Osteoblast (primary cell): ENCODE measurements around the gene TSPO2. TPM values are rescaled to one million over a fixed set of nuclear protein-coding genes. Genes with fewer than 3 reads are reported as not detected.
A peak's percentile ranks its signal among the peaks of the same experiment; 100 is the strongest.

ENCODE experiments used
- DNase-seq: peaks from one replicate; pipeline ENCODE4 v3.0.0; 2011; ENCODE audit warnings: low spot score, mixed read lengths; ENCODE audit not compliant: insufficient read length; ENCODE audit errors: missing footprints
- H2AFZ ChIP-seq: 2 replicates; pipeline ENCODE4 v1.6.0; 2011; ENCODE audit warnings: mild to moderate bottlenecking, low read length
- H3K27ac ChIP-seq: 2 replicates; pipeline ENCODE4 v1.5.1; 2011; ENCODE audit warnings: mild to moderate bottlenecking, low read depth, low read length, moderate library complexity
- H3K27me3 ChIP-seq: 2 replicates; pipeline ENCODE4 v1.6.0; 2012; ENCODE audit warnings: mild to moderate bottlenecking, control low read depth, inconsistent platforms, low read length, moderate library complexity; ENCODE audit not compliant: insufficient read depth
- H3K36me3 ChIP-seq: 2 replicates; pipeline ENCODE4 v1.5.1; 2011; ENCODE audit warnings: mild to moderate bottlenecking, low read length, control low read depth, moderate library complexity; ENCODE audit not compliant: insufficient read depth
- H3K4me1 ChIP-seq: 2 replicates; pipeline ENCODE4 v1.5.1; 2011; ENCODE audit warnings: mild to moderate bottlenecking, low read length, control low read depth, moderate library complexity; ENCODE audit not compliant: insufficient read depth
- H3K4me2 ChIP-seq: 2 replicates; pipeline ENCODE4 v1.6.0; 2011; ENCODE audit warnings: mild to moderate bottlenecking, low read length; ENCODE audit not compliant: insufficient read depth
- H3K4me3 ChIP-seq: fragments of 200-600 bp; sonication (generic); 3 replicates; pipeline ENCODE4 v1.5.1; 2012; ENCODE audit warnings: mild to moderate bottlenecking, low read length, inconsistent platforms; ENCODE audit not compliant: insufficient read depth
- H3K79me2 ChIP-seq: 2 replicates; pipeline ENCODE4 v1.6.0; 2012; ENCODE audit warnings: mild to moderate bottlenecking, low read length, control low read depth, inconsistent platforms; ENCODE audit not compliant: insufficient read depth
- H3K9me3 ChIP-seq: 2 replicates; pipeline ENCODE4 v1.5.1; 2011; ENCODE audit warnings: low read depth, low read length, control low read depth
- H4K20me1 ChIP-seq: 2 replicates; pipeline ENCODE4 v1.6.0; 2012; ENCODE audit warnings: mild to moderate bottlenecking, low read length, control low read depth; ENCODE audit not compliant: insufficient read depth
- total RNA-seq: library from RNA; depleted of rRNA; stranded (reverse); fragments of >200 nt; gene quantifications from 2 replicates; pipeline ENCODE4 v1.2.3, GENCODE V29; 2012
- TF ChIP-seq, protein P1 (sequence below): IDR thresholded peaks from 2 replicates; pipeline ENCODE4 v1.5.1; 2011; ENCODE audit warnings: mild to moderate bottlenecking, low read depth, low read length, moderate library complexity; ENCODE audit errors: extremely low read depth

Gene TSPO2
- total RNA-seq, 1 donor = not detected

- Histone ChIP-seq H3K27ac (no peak overlapping the region), H4K20me1 (no peaks in the 10 kb centered on the region), H3K27me3 (no peaks in the 10 kb centered on the region), H3K36me3 (peaks cover 62% of the 10 kb centered on the region), H3K9me3 (no peaks in the 10 kb centered on the region), H3K4me1 (no peaks in the 10 kb centered on the region), H3K4me3 (no peak overlapping the region), H2AFZ (no peak overlapping the region), H3K4me2 (no peak overlapping the region), H3K79me2 (peaks cover 3% of the 10 kb centered on the region)
- TF ChIP-seq, protein P1, sequence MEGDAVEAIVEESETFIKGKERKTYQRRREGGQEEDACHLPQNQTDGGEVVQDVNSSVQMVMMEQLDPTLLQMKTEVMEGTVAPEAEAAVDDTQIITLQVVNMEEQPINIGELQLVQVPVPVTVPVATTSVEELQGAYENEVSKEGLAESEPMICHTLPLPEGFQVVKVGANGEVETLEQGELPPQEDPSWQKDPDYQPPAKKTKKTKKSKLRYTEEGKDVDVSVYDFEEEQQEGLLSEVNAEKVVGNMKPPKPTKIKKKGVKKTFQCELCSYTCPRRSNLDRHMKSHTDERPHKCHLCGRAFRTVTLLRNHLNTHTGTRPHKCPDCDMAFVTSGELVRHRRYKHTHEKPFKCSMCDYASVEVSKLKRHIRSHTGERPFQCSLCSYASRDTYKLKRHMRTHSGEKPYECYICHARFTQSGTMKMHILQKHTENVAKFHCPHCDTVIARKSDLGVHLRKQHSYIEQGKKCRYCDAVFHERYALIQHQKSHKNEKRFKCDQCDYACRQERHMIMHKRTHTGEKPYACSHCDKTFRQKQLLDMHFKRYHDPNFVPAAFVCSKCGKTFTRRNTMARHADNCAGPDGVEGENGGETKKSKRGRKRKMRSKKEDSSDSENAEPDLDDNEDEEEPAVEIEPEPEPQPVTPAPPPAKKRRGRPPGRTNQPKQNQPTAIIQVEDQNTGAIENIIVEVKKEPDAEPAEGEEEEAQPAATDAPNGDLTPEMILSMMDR = no peak
- DNase-seq = no peak
These were observed 48.8 kb downstream of the TSPO2 start for GRCh38 chr6:41090841-41091761.

GRCh38 chr6:41092421-41093140 lies 50.3 kb downstream of the TSPO2 start:
- no peaks in the 10 kb centered on the region for H4K20me1 ChIP-seq
- peaks cover 6% of the 10 kb centered on the region for H3K4me1 ChIP-seq
- H3K36me3 ChIP-seq = peaks cover 77% of the 10 kb centered on the region
- no peaks in the 10 kb centered on the region for H3K9me3 ChIP-seq
- TF ChIP-seq, protein P1 = peak; percentile 57
- H3K4me2 ChIP-seq = no peak overlapping the region
- DNase-seq = peak; percentile 59
- no peak overlapping the region for H3K4me3 ChIP-seq
- no peak overlapping the region for H2AFZ ChIP-seq
- no peaks in the 10 kb centered on the region for H3K79me2 ChIP-seq
- H3K27ac ChIP-seq = no peak overlapping the region
- H3K27me3 ChIP-seq = no peaks in the 10 kb centered on the region

GRCh38 chr6:41093729-41094128 lies 51.5 kb downstream of the TSPO2 start:
- H3K79me2 ChIP-seq = no peaks in the 10 kb centered on the region
- peaks cover 16% of the 10 kb centered on the region for H3K4me1 ChIP-seq
- no peaks in the 10 kb centered on the region for H4K20me1 ChIP-seq
- TF ChIP-seq, protein P1 = no peak
- no peaks in the 10 kb centered on the region for H3K9me3 ChIP-seq
- DNase-seq = no peak
- no peak overlapping the region for H3K4me2 ChIP-seq
- H2AFZ ChIP-seq = no peak overlapping the region
- no peak overlapping the region for H3K4me3 ChIP-seq
- H3K27ac ChIP-seq = no peak overlapping the region
- H3K27me3 ChIP-seq = no peaks in the 10 kb centered on the region
- peaks cover 84% of the 10 kb centered on the region for H3K36me3 ChIP-seq

Other genes starting within 250 kb of the TSPO2 start
- gene UNC5CL, start 3.2 kb upstream of the TSPO2 start, total RNA-seq = under 0.01 TPM in 1 of 2 replicates, not detected in the other
- gene APOBEC2, start 10.7 kb downstream of the TSPO2 start, total RNA-seq = not detected in 2 replicates
- 7.2 and 7.7 TPM in 2 replicates for gene OARD1, start 29.9 kb downstream of the TSPO2 start, total RNA-seq
- gene NFYA, start 30.5 kb downstream of the TSPO2 start, total RNA-seq = 8.0 and 9.4 TPM in 2 replicates
- gene TREML1, start 111.9 kb downstream of the TSPO2 start, total RNA-seq = not detected in 2 replicates
- under 0.01 and 0.59 TPM in 2 replicates for gene TREM2, start 120.6 kb downstream of the TSPO2 start, total RNA-seq
- gene TREML2, start 158.7 kb downstream of the TSPO2 start, total RNA-seq = not detected in 2 replicates
- gene TREML4, start 185.9 kb downstream of the TSPO2 start, total RNA-seq = not detected in 2 replicates
- gene TREM1, start 244.2 kb downstream of the TSPO2 start, total RNA-seq = 0.72 and 1.8 TPM in 2 replicates